22Rv1 (cell line): ENCODE measurements around the gene KRT17.

ENCODE experiments used
- ZFX ChIP-seq: fragments of 450-650 bp; IDR thresholded peaks from 2 replicates; pipeline ENCODE4 v1.6.1; 2017; ENCODE audit warnings: antibody characterized with exemption, borderline replicate concordance
- TF ChIP-seq, protein P1 (sequence below): fragments of 450-650 bp; IDR thresholded peaks from 2 replicates; pipeline ENCODE4 v1.5.1; 2017; ENCODE audit warnings: mild to moderate bottlenecking

- TF ChIP-seq, protein P1, sequence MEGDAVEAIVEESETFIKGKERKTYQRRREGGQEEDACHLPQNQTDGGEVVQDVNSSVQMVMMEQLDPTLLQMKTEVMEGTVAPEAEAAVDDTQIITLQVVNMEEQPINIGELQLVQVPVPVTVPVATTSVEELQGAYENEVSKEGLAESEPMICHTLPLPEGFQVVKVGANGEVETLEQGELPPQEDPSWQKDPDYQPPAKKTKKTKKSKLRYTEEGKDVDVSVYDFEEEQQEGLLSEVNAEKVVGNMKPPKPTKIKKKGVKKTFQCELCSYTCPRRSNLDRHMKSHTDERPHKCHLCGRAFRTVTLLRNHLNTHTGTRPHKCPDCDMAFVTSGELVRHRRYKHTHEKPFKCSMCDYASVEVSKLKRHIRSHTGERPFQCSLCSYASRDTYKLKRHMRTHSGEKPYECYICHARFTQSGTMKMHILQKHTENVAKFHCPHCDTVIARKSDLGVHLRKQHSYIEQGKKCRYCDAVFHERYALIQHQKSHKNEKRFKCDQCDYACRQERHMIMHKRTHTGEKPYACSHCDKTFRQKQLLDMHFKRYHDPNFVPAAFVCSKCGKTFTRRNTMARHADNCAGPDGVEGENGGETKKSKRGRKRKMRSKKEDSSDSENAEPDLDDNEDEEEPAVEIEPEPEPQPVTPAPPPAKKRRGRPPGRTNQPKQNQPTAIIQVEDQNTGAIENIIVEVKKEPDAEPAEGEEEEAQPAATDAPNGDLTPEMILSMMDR: no peak
- TF ChIP-seq ZFX: no peak
Observed at GRCh38 chr17:41588126-41588810, 36.1 kb downstream of the KRT17 start.
